TTC549 (cell line): ENCODE data around the gene NRF1.
"Not testable (repeated sequence)": the region's sequence is repeated elsewhere in the genome, so short reads cannot be mapped to it uniquely, and the experiment has no call there.

Experiments used
- FAIRE-seq: peaks from 2 replicates; lab custom pipeline; 2012; peaks lifted over from hg19 to GRCh38; lab: Jason Lieb, UNC

The NRF1 gene

DNA sequence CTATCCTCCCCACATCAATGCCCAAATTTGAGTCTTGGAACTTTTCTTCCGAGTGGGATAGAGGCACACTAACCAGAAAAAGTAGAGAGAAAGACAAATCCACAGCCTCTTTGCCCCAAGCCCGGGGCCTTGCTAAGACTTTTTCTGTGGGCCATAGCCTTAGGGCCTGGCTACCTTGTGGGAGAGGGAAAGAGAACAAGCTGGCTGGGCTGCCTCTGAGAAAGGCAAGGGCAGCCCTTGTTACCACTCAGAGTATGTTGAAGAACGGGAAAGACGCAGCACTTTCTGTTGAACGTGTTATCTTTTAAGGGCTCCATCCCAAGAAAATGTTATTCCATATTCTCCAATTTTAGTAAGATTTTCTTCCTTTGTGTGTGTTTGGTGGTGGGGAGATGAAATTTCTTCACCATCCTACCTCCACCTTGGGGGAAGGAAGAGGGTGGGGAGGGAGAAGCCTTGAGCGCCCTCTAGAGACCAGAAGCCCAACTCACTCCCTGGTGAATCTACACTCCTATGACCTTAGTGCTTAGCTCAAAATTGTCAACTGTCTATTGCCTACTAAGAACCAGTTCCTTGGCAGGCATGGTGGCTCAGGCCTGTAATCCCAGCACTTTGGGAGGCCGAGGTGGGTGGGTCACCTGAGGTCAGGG, 3.9 kb upstream of the NRF1 start:
- no peak for FAIRE-seq

DNA sequence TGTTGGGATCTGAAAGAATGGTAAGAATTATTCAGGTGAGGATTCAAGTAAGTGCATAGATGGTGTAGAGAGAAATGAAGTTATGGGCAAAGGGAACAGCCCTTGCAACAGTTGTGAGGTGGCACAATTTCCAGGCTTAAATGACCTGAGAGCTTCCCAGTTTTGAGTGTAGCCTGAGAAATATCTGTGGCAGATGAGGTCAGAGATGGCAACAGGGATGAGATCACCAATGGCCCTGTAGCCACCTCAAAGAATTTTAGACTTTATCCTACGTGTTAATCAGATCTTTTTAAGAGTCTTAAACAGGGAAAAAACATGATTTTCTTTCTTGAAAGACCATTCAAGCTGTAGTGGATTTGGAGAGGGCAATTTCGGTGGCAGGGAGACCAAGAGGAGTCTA, 1.9 kb upstream of the NRF1 start:
- no peak for FAIRE-seq

DNA sequence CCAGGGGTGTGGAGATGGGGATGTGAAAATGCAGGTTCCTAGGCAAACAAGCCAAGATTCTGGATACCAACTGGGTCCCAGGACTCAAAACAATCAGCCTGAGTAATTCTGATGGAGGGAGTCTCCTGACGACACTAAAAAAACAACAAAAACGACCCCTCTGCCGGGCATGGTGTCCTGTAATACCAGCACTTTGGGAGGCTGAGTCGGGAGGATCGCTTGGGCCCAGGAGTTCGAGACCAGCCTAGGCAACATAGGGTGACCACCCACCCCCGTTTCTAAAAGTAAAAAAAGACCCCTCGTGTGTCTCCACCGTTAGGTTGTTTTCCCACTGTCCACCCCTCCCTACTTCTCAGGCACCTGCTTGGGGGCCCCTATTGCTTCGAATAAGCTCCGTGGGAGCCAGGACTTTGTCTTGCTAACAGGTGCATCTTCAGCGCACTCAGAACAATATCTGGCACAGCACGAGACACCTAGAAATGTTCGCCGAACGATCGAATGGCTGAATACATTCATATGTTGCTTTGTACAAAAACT, 743 bp upstream of the NRF1 start:
- no peak for FAIRE-seq

DNA sequence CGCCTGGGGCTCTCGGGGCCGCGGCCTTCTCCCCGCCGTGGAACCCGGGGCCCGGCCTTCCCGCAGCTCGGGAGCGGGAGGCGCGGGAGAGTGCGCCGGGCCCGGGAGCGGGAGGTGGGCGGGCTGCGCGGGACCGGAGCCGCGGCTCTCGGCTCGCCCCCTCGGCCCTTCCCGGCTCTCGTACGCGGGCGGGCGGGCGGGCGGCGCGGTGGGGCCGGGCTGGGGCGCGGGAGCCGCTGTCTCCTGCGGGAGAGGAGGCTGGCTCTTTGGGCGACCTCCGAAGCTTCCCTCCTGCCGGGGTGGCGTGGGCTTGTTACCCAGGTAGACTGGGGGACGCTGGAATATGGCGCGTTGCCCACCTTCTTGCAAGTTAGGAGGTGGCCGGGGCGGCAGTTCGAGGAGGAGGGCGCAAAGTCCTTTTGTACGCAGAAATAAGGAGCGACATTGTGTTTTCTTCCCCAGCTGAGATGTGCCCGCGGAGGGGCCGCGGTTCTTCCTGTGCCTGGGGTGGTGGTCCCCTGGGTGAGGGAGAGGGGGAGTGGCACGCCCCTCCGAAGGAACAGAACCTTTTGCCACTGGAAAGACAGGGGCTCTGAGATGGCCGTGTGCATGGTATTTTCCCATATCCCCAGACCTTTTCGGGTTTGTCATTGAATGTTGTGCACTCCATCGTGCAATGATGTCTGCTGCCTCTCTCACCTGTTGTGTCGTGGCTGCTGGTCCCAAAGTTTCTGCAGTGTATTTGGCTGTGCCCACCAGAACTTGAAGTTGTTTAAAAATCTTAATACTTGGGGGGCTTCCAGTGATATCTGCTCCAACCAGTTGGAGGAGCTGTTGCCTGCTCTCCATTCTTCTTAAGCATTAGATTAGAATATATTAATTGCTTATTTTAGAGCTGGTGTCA, 844 bp downstream of the NRF1 start:
- no peak for FAIRE-seq

DNA sequence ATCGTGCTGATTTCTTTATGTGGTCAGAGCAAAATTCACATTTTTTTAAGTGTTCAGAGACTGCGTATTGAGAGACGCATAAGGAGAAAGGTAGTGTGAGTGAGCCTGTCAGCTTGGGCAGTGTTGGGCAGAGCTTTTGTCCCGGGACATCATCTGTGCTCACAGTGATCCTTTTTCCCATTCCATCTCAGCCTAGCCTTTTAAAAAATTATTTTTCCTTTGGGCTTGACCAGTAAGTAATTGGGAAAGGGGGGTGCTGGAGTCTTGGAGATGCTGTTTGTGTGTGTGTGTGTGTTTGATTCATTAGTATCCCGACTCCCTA, 1.5 kb downstream of the NRF1 start:
- no peak for FAIRE-seq

DNA sequence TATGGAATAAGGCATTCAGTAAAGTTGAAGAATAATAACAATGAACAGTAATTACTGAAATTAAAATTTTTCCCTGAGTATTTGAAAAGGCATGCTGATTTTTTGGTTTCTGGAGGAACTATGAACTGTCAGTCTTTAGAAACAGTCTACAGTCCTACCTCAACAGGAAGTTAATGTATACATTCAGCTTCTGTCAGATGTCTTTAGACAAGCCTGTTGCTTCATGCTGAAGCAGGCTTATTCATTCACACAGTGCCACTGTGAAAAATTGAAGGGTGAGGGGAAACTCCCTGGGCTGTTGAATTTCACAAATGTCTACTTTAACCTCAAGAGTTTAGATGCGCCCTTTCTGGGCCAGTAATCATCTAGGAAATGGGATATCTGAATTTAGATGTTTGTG, 3.5 kb downstream of the NRF1 start:
- FAIRE-seq, result no peak

DNA sequence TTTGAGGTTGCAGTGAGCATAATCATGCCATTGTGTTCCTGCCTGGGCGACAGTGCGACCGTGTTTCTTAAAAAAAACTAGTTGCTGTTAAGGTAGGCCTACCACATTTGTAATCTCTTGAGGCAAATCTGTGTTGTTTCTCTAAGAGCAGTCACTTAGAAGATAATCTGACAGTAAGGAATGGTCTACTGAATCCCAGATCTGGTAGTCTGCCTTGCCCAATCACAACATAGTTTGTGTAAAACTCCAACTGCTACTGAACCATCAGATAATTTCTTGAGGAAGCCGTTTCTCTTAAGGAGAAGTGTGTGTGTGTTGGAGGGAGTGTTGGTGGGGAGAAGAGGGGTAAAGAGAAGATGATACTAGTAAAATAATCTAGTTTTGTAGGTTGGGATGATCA, 5.0 kb downstream of the NRF1 start:
- FAIRE-seq, result no peak

DNA sequence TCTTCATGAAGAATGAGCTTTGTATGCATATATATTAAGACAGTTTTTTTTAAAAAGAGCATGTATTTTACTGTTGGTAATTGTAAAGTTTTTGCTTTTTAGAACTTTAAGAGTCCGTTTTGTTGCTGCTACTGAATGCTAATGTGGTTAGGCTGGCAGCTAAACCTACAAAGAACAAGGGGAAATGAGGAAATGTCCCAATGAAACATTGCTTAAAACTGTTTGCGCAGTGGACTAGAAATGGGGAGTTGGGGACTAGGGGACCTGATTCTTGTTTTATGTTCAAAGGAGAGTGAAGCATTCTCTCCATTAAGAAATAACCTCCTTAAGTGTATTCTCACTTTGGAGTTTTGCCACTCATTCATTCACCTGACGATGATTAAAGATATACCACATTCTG, 5.7 kb downstream of the NRF1 start:
- FAIRE-seq, result no peak

DNA sequence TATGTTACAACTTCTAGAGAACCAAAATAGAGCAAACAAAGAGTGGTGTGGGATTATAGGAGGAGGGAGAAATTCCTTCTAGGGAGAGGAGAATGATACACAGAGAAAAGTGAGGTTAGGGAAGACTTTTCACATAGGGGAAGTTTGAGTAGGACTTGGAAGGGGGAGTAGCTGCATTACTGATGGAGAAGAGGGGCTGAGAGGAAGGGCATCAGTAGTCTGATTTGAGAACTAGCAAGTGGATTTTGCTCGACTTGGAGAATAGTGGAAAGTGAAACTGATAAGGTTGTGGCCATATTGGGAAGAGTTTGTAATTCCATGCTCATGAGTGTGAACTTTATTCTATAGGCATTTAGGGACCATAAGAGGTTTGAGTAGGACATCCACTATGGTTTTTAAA, 6.1 kb downstream of the NRF1 start:
- FAIRE-seq, result no peak

DNA sequence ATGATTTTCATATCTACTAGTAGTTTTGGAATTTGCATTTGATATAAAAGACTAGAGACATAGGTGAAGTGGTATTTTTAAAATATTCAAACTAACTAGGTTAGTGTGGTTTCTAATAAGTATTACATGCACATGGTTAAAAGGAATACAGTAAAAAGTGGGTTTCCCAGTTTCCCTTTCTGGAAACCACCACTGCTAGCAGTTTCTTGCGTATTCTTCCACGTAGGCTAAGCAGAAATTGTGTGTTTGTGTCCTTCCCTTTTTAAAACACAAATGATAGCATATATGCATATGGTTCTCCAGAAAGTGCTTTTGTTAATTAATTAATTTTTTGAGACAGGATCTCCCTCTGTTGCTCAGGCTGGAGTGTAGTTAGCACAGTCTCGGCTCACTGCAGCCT, 15.4 kb downstream of the NRF1 start:
- no peak for FAIRE-seq

DNA sequence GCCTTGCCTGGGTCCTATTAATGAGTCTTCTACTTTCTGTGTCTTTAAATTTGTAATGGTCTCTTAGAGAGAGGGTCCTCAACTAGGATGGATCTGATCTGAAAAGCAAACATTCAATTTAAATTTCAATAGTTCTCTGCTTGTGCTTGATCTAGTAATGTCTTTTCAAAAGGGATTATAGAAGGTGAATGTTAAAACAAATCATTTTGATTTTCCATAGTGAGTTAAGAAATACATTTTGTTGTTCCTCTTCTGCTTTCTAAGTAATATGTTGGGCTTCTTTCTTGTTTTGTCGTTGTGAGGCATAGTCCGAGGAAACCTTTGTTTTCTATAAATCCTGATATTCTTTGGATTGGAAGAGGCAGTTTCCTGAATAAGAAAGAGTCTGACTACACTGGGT, 18.8 kb downstream of the NRF1 start:
- FAIRE-seq, result no peak

DNA sequence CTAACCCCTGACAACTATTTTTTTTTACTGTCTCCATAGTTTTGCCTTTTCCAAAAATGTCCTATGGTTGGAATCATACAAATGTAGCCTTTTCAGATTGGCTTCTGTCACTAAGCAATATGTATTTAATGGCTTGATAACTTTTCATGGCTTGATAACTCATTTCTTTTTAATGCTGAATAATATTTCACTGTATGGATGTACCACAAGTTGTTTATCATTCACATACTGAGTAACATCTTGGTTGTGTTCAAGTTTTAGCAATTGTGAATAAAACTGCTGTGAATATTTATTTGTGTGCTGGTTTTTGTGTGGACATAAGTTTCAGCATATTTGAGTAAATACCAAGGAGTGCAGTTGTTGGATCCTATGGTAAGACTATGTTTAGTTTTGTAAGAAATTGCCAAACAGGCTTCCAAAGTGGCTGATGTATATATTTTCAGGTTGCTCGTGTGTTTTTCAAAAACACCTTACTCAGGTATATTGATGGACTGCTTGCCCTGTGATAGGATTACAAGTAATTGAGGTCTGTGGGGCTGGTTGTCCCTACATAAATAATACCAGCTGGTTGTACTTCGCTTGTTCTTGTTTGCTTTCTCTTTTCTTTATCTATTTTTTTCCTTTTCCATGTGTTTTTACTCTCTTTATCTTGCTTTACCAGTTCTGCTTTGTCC, 23.0 kb downstream of the NRF1 start:
- FAIRE-seq, result no peak

DNA sequence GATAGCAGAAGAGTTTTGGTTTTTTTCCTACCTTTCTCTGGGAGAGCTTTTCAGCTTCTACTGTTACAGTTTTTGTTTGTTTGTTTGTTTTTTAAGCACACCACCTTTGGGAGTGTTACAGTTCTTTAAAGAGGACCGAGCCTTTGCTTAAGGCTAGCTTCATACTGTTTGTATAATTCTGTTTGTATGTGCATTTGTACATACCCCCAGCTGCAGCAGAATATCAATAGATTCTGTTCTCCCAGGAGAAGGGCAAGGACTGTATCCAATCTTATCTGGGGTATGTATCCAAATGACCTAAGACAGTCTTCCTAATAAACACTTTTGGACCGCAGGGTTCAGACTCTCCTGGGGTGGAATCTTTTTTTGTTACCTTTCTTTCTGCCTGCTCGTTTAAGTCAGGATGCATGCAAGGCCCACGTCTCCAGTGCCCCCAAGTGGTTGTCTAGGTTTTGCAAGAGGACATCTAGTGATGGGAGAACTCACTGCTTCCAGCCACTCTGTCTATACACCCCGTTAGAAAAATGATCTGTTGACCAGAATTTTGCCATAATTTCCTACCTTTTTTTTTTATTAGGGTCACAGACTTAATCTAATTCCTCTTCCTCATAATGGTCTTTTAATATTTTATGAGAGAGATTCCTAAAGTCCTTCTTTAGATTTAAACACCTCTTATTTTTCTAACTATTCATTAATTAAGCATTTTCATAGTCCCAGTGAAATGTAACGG, 23.9 kb downstream of the NRF1 start:
- FAIRE-seq, result peak; percentile 5

DNA sequence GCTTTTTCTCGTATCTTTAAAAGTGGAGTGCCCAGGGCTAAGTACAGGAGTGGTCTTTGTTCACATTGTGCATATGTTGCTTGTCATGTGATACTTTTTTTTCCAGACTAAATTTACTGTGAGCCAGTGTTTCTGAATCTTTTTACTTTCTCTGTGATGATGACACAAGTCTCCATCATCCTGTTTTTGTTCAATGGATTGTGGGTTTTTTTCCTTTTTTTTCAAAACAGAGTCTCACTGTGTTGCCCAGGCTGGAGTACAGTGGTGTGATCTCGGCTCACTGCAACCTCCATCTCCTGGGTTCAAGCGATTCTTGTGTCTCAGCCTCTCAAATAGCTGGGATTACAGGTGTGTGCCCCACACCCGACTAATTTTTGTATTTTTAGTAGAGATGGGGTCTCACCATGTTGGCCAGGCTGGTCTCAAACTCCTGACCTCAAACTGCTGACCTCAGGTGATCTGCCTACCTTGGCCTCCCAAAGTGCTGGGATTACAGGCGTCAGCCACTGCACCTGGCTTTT, 24.6 kb downstream of the NRF1 start:
- FAIRE-seq, result not testable (repeated sequence)

DNA sequence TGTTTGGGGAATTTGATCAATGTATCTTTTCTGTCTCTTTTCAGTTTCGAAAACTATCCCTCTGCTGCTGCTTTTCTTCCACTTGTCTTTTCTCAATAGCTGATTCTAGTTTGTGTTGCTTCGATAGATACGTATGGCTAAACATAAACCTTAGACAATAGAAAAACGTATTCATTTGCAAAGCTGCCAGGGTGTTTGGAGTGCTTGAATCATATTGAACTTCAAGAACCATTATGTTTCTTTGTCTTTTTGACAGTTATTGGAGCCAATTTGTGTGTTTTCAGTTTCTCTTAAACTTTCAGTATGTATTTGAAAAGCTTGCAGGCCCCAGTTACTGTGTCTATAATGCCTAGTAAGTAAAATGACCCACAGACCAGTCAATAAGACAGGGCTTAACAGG, 25.1 kb downstream of the NRF1 start:
- FAIRE-seq, result no peak

DNA sequence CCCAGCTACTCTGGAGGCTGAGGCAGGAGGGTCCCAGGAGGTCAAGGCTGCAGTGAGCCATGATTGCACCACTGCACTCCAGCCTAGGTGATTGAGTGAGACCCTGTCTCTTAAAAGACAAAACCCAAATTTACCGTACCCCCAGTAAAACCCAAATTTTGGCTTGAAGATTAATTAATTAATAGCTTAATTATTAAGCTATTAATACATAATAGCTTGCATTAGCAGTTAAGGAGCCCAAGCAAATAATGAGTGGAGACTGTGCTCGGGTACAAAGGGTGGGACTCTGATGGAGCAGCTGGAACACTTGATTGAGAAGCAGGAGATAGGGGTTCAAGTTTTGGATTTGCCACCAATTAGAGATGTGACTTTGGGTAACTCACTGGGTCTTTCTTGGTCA, 28.9 kb downstream of the NRF1 start:
- FAIRE-seq, result no peak

DNA sequence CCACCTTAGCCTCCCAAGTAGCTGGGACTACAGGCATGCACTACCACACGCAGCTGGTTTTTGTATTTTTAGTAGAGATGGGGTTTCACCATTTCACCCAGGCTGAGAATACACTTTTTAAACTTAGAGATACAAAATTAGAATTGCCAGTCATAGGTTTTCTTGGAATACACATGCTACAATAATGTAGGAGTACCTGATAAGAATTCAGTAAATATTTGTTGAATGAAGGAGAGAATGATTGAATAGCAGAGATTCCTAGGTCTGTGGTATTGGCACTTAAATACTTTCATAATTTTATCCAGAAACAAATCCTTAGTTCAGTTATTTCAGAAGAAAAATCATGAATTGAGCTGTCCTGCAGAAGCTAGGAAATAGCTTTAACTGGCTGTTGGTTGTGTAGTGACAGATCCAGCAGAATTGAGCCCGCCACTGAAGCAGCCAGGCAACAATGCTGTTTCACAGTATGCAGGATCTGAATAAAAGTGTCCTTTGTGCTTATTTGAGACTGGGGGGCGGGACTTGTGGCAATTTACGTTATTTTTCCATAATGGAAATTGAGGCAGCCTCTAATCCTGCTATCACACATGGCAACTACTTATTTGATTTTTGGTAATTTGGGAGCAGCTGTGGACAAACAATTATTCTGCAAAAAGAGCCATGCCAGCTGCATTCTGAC, 31.5 kb downstream of the NRF1 start:
- FAIRE-seq, result no peak

DNA sequence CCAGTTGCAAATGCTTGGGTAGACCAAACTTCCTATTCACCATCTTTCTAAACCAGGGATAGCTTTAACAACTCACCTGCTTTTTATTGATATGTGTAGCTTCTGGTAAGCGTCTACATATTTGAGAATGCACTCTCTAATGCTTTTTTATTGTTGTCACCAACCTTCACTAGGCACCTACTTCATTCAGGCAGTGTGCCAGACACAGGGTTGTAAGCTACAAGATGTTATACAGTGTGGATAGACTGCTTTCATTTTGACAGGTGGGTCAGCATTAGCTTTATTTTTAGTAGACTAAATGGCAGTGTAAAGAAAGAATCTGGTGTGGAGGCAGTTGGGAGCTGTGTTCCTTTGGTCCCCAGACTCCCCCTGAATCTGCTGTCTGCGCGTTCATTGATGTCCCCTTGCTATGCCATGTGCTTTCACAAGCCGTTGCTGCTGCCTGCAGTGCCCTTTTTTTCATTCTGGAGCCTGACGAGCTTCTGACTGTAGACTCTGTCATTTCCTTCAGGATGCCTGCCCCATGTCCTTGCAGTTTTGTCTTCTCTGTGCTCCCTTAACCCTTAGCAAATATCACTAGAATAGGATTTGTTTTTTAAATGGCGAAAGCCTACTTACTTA, 32.1 kb downstream of the NRF1 start:
- FAIRE-seq, result no peak

DNA sequence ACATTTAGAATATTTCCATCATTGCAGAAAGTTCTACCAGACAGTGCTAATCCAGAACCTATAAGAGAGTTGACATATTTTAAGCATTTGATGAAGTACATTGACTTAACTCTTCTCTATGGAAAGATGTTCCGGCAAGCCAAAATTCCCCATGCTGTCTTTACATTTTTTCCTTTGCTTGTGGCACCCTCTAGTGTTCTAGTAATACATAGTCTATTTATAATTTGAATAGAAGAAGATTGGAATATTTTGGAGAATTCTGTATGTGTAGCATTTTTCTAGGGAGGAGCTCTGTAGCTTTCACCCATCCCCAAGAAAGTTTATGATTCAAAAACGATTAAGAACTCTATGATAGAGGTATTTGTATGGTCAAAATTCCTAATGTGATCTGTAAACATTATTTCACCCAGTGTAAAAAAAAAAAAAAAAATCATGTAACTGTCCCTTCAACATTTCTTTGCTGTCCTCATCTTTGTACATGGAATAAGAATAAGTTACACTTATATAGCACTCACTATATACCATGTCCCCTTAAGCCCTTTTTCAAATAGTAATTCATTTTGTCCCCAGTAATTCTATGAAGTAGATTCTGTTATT, 33.2 kb downstream of the NRF1 start:
- peak; percentile 77 for FAIRE-seq

DNA sequence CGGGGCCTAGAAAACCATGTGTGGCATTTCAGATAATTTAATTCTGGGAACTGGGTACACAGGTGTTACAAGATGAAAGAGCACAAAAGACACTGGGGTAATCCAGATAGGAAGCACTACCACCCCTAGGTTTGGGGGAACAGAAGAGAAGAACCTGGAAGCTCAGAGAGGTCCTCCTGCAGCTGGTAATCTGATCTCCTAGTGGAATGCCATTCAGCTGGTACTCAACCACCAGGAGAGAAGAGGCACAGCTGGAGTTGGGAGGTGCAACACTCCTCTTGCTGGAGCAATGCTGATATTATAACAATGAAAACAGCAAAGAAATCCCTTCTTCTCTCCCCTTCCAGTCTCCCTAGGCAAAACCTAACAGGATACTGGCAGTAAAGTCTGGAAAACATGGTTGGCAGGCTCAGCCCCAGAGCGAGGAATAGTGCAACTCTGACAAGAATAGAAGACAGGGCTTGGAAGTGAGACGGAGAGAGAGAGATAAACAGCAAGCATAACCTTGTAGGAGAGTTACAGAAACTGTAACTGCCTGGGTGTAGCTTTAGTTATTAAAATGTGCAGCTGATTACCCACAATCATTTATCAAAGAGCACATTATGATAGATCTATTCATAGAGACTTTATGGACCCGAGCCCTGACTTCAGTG, 35.0 kb downstream of the NRF1 start:
- no peak for FAIRE-seq
